PC-3 (cell line): ENCODE data around the gene TMEM125.

ENCODE experiments used
- CTCF ChIP-seq: fragments of 300-600 bp; sonication (generic); conservative IDR thresholded peaks from 2 replicates; pipeline ENCODE4 v1.5.1; 2017; ENCODE audit warnings: antibody characterized with exemption, low read depth, mild to moderate bottlenecking, low read length
- EZH2 ChIP-seq: fragments of 300-600 bp; sonication (generic); IDR thresholded peaks from one replicate; pipeline ENCODE4 v1.6.1; 2017; ENCODE audit warnings: antibody characterized with exemption, mild to moderate bottlenecking, low read length; ENCODE audit not compliant: unreplicated experiment
- EZH2phosphoT487 ChIP-seq: fragments of 300-600 bp; sonication (generic); IDR thresholded peaks from 2 replicates; pipeline ENCODE4 v1.6.1; 2018; ENCODE audit warnings: mild to moderate bottlenecking, antibody characterized with exemption, low read length, borderline replicate concordance

DNA sequence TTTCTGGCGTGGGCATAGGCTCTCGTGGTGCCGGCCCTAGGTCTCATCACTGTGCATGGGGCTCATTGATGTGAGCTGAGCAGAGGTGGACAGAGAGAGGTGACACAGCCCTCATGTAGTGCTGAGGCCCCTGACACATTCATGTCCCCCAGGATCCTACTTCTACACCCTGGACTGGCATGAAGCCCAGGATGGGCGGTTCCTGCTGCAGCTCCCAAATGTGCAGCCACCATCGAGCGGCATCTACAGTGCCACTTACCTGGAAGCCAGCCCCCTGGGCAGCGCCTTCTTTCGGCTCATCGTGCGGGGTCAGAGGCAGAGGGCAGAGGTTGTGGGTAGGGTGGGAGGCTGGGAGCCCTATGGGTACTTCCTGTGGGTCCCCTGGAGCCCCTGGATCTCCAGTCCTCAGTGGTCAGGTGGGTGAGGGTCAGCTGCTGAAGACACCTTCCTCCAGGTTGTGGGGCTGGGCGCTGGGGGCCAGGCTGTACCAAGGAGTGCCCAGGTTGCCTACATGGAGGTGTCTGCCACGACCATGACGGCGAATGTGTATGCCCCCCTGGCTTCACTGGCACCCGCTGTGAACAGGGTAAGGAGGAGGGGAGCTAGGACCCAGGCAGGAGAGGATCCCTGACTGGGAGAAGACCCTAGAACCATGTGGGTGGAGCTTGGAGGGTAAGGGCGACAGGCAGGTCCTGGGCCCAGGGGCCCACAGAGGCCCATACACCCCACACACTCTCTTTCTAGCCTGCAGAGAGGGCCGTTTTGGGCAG is 37.1 kb downstream of the TMEM125 start:
- TF ChIP-seq CTCF (no peak), EZH2phosphoT487 (no peak), EZH2 (no peak)
